Cerebellar cortex (tissue), 1 donor: ENCODE results near the gene MINDY4.

Experiments
- DNase-seq: peaks from one replicate; pipeline ENCODE4 v3.0.0-alpha.2; 2015; ENCODE audit warnings: low spot score

Gene MINDY4

GRCh38 chr7:30743371-30744074, 27.7 kb upstream of the MINDY4 start:
- DNase-seq = peak; percentile 29

GRCh38 chr7:30744075-30744417, 27.2 kb upstream of the MINDY4 start:
- DNase-seq = no peak

- DNase-seq = no peak
Measured at GRCh38 chr7:30745261-30745941, 25.8 kb upstream of the MINDY4 start.

- DNase-seq = no peak
Measured at GRCh38 chr7:30750010-30750409, 21.2 kb upstream of the MINDY4 start.

- peak; percentile 87 for DNase-seq
Measured at GRCh38 chr7:30750683-30751650, 20.2 kb upstream of the MINDY4 start.

- DNase-seq = no peak
Measured at GRCh38 chr7:30751696-30752273, 19.4 kb upstream of the MINDY4 start, which contains the start of gene INMT. INMT (plus strand) TSS chr7:30752135; CDS start chr7:30752151, 16 bp downstream.

GRCh38 chr7:30752484-30752883, 18.7 kb upstream of the MINDY4 start:
- no peak for DNase-seq

- peak; percentile 66 for DNase-seq
Measured at GRCh38 chr7:30752979-30753378, 18.2 kb upstream of the MINDY4 start.

- DNase-seq = no peak
Measured at GRCh38 chr7:30754315-30754877, 16.8 kb upstream of the MINDY4 start.

- peak; percentile 71 for DNase-seq
Measured at GRCh38 chr7:30755384-30756154, 15.6 kb upstream of the MINDY4 start.

- DNase-seq = no peak
Measured at GRCh38 chr7:30757342-30757692, 13.9 kb upstream of the MINDY4 start.

- DNase-seq = no peak
Measured at GRCh38 chr7:30760514-30761213, 10.6 kb upstream of the MINDY4 start.

- no peak for DNase-seq
Measured at GRCh38 chr7:30761214-30762156, 9.7 kb upstream of the MINDY4 start.

- no peak for DNase-seq
Measured at GRCh38 chr7:30764030-30764975, 6.9 kb upstream of the MINDY4 start.

- no peak for DNase-seq
Measured at GRCh38 chr7:30765408-30765807, 5.8 kb upstream of the MINDY4 start.

- DNase-seq = no peak
Measured at GRCh38 chr7:30770845-30771173, 408 bp upstream of the MINDY4 start.

GRCh38 chr7:30771880-30772425, 736 bp downstream of the MINDY4 start:
- no peak for DNase-seq

GRCh38 chr7:30772984-30773383, 1.8 kb downstream of the MINDY4 start:
- DNase-seq = no peak
